HG02798 (cell line): ENCODE results near the gene GTF2A2.

Experiments
- ATAC-seq: cut with Tn5 transposase; IDR thresholded peaks from one replicate; pipeline ENCODE4 v1.9.1; 2021; ENCODE audit warnings: mild to moderate bottlenecking; ENCODE audit not compliant: unreplicated experiment, poor library complexity

The GTF2A2 gene

DNA sequence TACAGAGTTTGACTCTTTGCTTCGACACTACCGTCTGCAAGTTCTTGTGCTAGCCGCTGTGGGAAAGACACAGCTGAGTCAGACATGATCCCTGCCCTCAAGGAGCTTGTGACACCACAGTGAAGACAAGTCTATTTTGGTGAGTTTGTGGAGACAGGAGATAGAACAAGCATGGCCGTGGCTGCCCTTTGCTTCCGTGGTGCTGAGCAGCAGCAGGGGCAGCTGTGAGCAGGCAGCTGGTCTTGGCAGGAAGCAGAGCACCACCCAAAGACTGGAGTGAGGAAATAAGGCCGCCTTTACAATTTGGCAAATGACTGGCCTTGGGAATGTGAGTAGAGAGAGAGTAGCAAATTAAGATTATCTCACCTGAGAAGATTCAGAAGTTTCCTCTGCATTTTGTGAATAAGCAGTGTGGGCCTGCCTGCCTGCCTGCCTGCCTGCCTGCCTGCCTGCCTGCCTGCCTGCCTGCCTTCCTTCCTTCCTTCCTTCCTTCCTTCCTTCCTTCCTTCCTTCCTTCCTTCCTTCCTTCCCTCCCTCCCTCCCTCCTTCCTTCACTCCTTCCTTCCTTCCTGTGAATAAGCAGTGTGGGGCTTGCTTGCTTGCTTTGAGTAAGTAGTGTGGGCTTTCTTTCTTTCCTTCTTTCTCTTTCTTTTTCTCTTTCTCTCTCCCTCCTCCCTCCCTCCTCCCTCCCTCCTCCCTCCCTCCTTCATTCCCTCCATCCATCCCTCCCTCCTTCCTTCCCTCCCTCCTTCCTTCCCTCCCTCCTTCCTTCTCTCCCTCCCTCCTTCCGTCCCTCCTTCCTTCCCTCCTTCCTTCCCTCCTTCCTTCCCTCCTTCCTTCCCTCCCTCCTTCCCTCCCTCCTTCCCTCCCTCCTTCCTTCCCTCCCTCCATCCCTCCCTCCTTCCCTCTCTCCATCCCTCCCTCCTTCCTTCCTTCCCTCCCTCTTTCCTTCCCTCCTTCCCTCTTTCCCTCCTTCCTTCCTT is 47.3 kb downstream of the GTF2A2 start:
- ATAC-seq = no peak

DNA sequence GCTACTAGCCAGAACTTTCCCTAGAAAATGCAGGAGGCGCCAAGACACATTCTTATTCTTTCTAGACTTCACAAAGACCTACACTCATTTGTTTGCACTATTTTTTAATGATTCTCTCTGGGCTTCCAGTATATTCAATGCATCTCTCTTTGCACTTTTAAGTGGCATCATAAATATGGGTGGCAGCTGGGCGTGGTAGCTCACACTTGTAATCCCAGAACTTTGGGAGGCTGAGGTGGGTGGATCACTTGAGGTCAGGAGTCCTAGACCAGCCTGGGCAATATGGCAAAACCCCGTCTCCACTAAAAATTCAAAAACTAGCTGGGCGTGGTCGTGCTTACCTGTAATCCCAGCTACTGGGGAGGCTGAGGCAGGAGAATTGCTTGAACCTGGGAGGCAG is 51.3 kb downstream of the GTF2A2 start:
- no peak for ATAC-seq

DNA sequence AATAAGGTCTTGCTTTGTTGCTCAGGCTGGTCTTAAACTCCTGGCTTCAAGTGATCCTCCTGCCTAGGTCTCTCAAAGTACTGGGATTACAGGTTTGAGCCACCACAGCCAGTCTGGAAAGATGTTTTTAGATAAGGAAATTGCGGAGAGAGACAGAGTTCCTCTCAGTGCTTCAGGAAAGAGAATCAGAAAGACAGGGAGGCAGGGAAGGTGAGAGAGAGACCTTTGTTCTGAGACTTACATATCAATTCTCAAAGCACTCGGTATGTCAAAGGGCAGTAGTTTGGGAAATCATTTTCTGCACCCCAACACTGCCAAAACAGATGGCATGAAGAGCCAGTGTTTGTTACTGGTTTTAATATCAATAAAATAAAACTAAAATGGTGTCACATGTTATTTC is 58.9 kb downstream of the GTF2A2 start:
- ATAC-seq = no peak

DNA sequence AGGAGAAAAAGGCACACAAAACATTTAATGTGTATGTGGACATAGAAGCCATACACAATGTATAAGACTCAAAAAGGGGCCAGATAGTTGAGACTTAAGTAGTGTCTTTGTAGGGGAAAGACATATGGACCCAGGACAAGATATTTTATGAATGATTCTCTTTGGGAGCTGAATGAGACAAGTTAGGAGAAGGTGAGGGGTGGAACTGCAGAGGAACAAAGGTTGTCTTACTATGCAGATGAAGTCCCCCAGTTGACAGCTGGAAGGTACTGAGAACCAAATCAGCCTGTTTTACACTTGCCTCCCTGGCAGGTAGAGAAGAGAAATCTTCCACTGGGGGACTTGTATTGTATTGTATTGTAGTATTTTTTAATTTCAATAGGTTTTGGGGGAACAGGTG is 60.7 kb downstream of the GTF2A2 start:
- ATAC-seq = no peak

DNA sequence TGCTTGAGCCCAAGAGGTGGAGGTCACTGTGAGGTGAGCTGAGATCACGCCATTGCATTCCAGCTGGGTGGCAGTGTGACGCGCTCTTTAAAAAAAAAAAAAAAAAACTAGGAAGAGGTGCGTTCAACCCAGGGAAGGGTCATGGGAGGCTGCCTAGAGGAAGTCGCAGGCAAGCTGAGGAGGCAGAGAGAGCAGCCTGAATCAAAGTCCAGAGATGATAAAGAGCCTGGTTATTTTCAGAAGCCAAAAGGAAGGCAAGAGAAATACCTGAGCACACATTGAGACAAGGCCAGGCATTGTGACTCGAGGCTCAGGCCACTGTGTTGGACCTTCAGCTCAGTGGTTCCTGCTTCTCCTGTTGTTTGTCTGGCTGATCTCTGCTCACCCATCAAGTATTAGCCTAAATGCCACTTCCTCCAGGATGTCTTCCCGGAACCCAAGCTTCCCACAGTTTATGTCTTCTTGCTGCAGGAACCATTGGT is 61.8 kb downstream of the GTF2A2 start:
- no peak for ATAC-seq

DNA sequence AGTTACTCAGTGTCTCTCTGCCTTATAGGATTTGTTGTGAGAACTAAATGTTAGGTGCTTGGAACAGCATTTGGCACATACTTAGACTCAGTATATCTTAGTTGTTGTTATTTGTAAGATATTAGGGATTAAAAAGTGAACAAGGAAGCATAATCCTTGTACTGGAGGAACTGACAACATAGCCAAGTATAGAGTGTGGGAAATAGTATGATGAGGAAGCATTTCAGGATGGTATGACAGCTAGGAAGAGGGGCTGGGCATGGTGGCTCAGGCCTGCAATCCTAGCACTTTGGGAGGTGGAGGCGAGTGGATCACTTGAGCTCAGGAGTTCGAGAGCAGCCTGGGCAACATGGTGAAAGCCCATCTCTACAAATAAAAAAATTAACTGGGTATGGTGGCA is 62.3 kb downstream of the GTF2A2 start:
- no peak for ATAC-seq

DNA sequence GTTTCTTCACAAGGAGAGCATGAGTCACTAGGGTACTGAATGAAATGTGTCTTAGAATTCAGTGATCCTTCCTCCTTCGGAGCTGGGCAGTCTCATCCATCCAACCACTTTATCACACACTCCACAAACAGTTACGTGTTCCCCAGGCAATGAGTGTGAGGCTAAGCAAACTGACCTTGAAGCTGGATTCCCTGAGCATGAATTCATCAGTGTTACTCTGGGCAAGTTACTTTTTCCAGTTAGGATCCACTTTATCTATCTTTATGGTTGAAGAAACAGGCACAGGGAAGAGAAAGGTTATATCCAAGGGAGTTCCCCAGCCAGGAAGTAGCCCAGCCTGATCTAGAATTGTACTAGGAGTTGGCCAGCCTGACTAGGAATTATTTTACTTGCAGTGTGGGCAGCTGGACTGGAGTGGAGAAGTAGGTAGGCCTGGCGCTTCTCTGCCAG is 62.8 kb downstream of the GTF2A2 start:
- ATAC-seq = no peak

DNA sequence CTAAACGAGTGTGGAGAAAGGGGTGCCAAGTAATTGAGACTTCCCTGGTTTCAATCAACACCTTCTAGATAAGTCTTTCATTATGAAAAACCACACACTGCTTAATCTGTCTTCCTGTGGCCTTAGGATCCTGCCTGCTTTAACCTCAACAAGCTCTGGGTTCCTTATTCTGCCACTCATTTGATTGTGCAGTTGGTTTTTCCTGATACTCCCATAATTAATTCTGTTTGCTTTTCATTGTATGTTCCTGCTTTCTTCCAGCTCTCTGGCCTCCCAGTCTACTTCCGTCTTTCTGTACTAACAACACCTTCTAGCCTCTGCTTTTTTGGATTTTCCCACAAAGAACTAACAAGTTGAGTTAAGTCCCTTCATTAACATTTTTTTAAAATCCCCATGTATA is 66.0 kb downstream of the GTF2A2 start:
- no peak for ATAC-seq

DNA sequence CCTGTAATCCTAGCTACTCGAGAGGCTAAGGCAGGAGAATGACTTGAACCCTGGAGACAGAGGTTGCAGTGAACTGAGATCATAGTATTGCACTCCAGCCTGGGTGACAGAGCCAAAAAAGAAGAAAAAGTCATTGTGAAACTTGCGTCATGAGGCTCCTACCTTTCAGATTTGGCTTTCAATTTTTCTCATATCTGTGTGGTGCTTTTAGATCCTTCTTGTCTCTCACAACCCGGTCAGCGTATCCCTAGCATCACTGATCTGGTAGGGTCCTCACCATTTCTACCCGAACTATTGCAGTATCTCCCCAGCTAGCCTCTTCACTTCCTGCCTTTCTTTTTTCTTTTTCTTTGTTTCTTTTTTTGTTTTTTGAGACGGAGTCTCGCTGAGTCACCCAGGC is 67.3 kb downstream of the GTF2A2 start:
- ATAC-seq = no peak
